KOPT-K1 (cell line): ENCODE data around the gene TCF7L2.

Experiments used
- H3K27ac ChIP-seq: fragments of 200-600 bp; sonication (generic); 2 replicates; pipeline ENCODE4 v1.5.1; 2016; ENCODE audit warnings: antibody characterized with exemption, mild to moderate bottlenecking, low read depth, low read length; ENCODE audit not compliant: poor library complexity, severe bottlenecking
- H3K36me3 ChIP-seq: fragments of 200-600 bp; sonication (generic); 2 replicates; pipeline ENCODE4 v1.5.1; 2017; ENCODE audit warnings: antibody characterized with exemption, mild to moderate bottlenecking, low read length, moderate library complexity; ENCODE audit not compliant: insufficient read depth
- H3K9me3 ChIP-seq: fragments of 200-600 bp; sonication (generic); 2 replicates; pipeline ENCODE4 v1.5.1; 2017; ENCODE audit warnings: antibody characterized with exemption, low read length, mild to moderate bottlenecking; ENCODE audit not compliant: insufficient read depth, poor library complexity, severe bottlenecking

The TCF7L2 gene

DNA sequence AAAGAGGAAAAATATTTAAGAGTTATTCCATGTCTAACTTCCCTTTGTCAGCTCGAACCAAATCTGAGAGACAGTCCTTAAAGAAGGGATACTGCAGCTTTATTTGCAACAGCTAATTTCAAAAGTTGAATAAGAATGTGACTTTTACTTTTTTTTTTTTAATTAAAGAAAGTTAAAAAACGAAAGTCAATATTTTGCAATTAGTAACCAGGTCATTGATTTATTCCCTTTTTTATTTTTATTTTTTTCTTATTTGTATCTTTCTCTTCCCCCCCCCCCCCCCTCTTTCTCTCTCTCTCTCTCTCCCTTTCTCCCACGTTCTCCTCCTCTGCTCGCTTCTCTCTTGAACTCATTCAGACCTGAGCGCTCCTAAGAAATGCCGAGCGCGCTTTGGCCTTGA lies 209.5 kb downstream of the TCF7L2 start:
- no peak overlapping the region for H3K27ac ChIP-seq
- peaks cover 7% of the 10 kb centered on the region; the same call in 1 of the 2 replicates for H3K36me3 ChIP-seq
- H3K9me3 ChIP-seq, result no peaks in the 10 kb centered on the region

GRCh38 chr10:113160641-113161040 lies 210.6 kb downstream of the TCF7L2 start:
- Histone ChIP-seq H3K36me3 (peaks cover under 1% of the 10 kb centered on the region; the same call in 1 of the 2 replicates), H3K9me3 (no peaks in the 10 kb centered on the region), H3K27ac (no peak overlapping the region)

DNA sequence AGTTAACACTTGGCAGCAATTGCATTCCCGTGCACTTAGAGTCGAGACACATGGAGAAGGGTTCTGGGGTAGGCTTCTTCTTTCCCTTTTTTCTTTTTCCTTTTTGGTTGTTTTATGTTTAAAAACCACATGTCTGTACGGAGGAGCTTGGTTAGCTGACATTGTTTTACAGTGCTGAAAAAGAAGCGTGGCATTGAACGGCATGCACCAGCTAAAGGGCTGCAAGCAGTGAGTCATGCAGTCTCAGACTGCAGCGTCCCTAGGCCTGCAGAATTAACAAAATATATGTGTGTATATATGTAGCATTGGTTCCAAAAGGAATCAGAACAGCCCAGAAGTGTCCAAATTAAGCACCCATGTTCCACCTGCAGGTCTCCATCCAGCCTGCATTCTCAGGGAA lies 211.0 kb downstream of the TCF7L2 start:
- H3K27ac ChIP-seq, result no peak overlapping the region
- H3K36me3 ChIP-seq, result no peaks in the 10 kb centered on the region
- no peaks in the 10 kb centered on the region for H3K9me3 ChIP-seq

DNA sequence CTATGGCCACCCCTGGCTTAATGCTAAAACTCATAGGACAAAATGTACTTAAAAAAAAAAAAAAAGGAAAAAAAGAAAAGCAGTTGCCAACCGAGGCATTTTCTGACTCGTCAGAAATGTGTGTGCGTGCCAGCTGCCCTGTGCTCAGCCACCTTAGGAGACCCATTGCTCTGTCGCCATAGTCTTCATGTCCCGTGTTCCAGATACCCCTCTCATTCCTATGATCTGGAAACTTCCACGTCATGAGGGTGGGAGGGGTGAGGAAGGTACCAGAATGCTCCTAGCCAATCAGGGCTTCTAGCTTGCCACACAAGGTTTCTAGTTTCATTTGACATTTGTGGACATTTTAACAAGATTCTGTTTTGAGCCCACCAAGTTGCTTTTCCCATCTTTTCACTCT lies 212.9 kb downstream of the TCF7L2 start:
- no peaks in the 10 kb centered on the region for H3K36me3 ChIP-seq
- no peaks in the 10 kb centered on the region for H3K9me3 ChIP-seq

GRCh38 chr10:113165673-113166072 lies 215.6 kb downstream of the TCF7L2 start:
- Histone ChIP-seq H3K9me3 (no peaks in the 10 kb centered on the region), H3K36me3 (no peaks in the 10 kb centered on the region), H3K27ac (no peak overlapping the region)

More for the DNA sequence above, 212.9 kb downstream of the TCF7L2 start:
- H3K27ac ChIP-seq, result no peak overlapping the region

GRCh38 chr10:113167702-113168101 lies 217.7 kb downstream of the TCF7L2 start:
- no peaks in the 10 kb centered on the region for H3K36me3 ChIP-seq
- no peaks in the 10 kb centered on the region for H3K9me3 ChIP-seq
- H3K27ac ChIP-seq, result no peak overlapping the region

DNA sequence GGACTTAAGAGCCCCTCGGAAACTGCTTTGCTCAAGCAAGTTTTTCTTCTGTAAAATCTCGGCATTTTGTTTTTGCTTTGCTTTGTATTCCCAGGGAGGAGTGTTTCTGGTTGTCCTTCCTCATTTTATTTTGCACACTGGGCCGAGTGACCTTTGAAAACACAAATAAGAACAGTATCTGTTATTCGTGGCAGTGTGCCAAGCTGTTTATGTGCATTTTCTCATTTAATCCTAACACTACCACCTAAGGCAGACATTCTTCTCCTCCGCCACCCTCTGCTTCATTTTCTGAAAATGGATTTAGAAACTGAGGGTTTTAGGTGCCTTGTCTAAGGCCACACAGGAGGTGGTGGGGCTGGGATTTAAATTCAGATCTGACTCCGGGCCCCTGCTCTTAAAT lies 218.5 kb downstream of the TCF7L2 start:
- Histone ChIP-seq H3K36me3 (no peaks in the 10 kb centered on the region), H3K9me3 (no peaks in the 10 kb centered on the region), H3K27ac (no peak overlapping the region)

- no peak overlapping the region for H3K27ac ChIP-seq
- H3K36me3 ChIP-seq, result no peaks in the 10 kb centered on the region
- H3K9me3 ChIP-seq, result no peaks in the 10 kb centered on the region
Observed at GRCh38 chr10:113169111-113169510, 219.1 kb downstream of the TCF7L2 start.

- no peaks in the 10 kb centered on the region for H3K9me3 ChIP-seq
- H3K27ac ChIP-seq, result no peak overlapping the region
- no peaks in the 10 kb centered on the region for H3K36me3 ChIP-seq
Observed at GRCh38 chr10:113169853-113170460, 219.9 kb downstream of the TCF7L2 start.

DNA sequence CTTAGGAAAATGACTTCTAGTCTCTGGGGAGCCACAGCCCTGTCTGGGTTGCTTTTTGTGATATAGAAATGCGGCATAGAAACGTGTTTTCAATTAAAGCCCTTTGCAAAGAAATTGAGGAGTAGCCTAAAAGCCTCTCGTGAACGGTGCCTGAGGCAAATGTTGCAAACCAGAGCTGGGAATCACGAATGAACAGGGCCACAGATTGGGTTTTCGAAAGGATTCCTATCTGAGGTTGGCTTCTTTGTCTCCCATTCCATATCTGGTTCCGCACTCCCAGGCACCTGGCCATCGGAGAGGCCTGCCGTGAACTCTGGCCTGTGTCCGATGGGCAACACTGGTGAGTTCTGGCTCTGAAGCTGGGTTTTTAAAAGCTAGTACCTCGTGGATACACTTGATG lies 221.6 kb downstream of the TCF7L2 start:
- H3K9me3 ChIP-seq, result no peaks in the 10 kb centered on the region
- H3K36me3 ChIP-seq, result no peaks in the 10 kb centered on the region
- no peak overlapping the region for H3K27ac ChIP-seq

DNA sequence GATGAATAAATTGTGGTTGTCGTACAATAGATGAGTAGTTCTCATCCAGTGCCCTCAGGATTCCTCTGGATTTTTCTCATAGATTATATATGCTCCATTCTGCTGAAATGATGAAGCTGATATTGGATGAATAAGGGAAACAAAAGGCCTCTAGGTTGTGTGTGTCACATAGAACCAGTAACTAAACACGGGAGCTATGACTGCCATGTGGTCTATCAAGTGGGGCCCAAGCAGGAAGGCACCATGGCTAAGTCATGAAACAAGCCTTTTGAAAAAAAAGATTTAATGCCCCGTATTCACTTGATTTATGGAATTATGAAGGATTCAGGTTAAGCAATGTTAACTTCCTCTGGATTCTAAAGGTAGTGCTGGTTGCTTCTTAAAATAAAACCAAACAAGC lies 225.1 kb downstream of the TCF7L2 start:
- Histone ChIP-seq H3K27ac (no peak overlapping the region), H3K36me3 (no peaks in the 10 kb centered on the region), H3K9me3 (no peaks in the 10 kb centered on the region)

DNA sequence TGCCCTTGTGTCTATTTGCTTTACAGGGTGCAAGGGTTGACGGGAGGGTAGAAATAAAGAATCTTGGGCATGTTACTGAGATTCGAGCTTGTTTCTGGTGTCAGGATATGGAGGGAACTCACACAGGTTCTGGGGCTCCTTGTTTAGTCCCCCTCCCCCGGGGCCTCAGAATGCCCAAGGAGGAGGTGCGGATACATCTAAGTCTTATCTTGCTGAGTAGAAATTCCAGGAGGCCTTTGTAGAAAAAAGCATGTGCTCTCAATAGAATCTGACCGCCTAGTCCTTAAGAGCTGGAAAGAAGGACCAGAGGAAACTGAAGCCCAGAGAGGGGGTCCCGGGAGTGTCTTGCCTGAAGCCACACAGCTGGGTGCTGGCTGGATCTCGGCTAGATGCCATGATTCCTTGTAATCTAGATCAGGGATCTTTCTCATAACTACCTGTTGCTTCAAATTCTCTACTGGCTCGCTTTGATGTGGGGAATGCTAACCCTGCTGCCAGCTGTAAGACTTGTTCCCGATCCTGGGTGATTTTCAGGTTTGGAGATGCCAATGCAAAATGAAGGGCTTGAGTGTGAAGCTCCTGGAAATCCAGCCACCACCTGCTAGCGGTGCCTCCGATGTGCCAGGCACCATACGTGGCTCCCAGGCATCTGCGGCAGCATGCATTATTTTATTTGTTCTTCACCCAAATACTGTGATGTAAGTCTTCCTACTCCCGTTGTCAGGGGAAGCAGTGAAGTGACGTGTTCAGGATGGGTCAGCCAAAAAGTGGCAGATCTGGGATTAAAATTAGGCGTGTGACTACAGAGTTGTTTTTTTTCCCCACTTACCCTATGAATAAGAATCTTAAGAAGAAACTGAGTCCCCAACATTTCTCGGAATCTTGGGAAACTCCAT lies 226.0 kb downstream of the TCF7L2 start:
- Histone ChIP-seq H3K36me3 (no peaks in the 10 kb centered on the region), H3K27ac (no peak overlapping the region)

GRCh38 chr10:113176652-113177155 lies 226.7 kb downstream of the TCF7L2 start:
- Histone ChIP-seq H3K36me3 (no peaks in the 10 kb centered on the region), H3K27ac (no peak overlapping the region), H3K9me3 (no peaks in the 10 kb centered on the region)

More for the DNA sequence above, 226.0 kb downstream of the TCF7L2 start:
- H3K9me3 ChIP-seq, result no peaks in the 10 kb centered on the region

DNA sequence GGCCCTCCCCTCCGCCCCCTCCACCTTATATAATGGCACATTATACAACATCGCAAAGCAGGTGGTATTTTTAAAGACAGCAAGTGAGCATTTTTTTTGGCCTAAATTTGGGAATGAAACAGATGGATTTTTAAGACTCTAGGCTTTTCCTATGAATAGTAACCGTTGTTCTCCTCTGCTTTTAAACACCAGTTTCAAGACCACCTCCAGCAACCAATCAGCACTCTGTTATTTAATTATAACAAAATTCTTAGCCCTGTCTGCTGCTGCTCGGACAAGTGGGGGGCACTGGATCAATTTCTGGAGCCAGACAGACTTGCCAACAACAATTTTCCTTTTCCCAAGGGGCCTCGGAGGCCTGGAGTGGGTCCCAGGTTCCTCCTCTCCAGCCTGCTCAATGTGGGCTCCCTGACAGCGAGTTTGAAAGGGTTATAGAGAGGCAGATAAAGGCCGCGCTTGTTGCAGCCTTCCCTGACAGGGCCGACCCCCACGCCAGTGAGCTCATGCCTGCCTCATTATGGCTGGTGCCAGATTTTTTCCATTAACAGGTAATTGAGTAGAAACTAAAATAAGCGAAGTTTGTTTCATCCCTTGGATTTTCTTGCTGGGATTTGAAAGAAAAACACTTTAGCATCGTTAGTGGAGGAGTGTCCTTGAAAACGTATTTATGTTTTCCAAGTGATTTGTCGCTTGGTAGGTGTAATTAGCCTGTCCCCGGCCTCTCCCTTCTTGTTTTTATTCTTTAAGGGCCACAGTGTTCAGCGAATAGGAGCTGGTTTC lies 227.3 kb downstream of the TCF7L2 start:
- H3K36me3 ChIP-seq, result no peaks in the 10 kb centered on the region
- H3K27ac ChIP-seq, result no peak overlapping the region
- H3K9me3 ChIP-seq, result no peaks in the 10 kb centered on the region

- no peak overlapping the region for H3K27ac ChIP-seq
- H3K9me3 ChIP-seq, result no peaks in the 10 kb centered on the region
- no peaks in the 10 kb centered on the region for H3K36me3 ChIP-seq
Observed at GRCh38 chr10:113177936-113178335, 227.9 kb downstream of the TCF7L2 start.
